ENCODE results near the gene ASPHD1. TPM values are rescaled to one million over a fixed set of nuclear protein-coding genes. Genes with fewer than 3 reads are reported as not detected.
"Not testable (repeated sequence)": the region's sequence is repeated elsewhere in the genome, so short reads cannot be mapped to it uniquely, and the experiment has no call there.

Gene ASPHD1
- total and polyA plus RNA-seq, 4 experiments from 2014 or later = not detected

GRCh38 chr16:29905668-29906067 lies 5.4 kb downstream of the ASPHD1 start:
- Mint-ChIP-seq H3K4me3 (no peak overlapping the region), H3K4me1 (peaks cover 0 to 6% (median 3%) of the 10 kb centered on the region in 4 donors), H3K36me3 (peaks cover 4 to 10% of the 10 kb centered on the region in 2 donors), H3K27me3 (peaks cover 0 to 2% of the 10 kb centered on the region in 2 donors), H3K9me3 (no peaks in the 10 kb centered on the region), H3K27ac (no peak overlapping the region)
- POLR2A ChIA-PET (ENCODE audit: partially characterized antibody) = no interaction called here
- Histone ChIP-seq H3K9me3 (ENCODE audit: control insufficient read depth in 1 of 2, low read length in 2 of 2) (no peaks in the 10 kb centered on the region), H3K4me1 (ENCODE audit: insufficient read depth, low read length) (peaks cover under 1% of the 10 kb centered on the region), H3K27ac (ENCODE audit: low read depth, low read length) (no peak overlapping the region), H3K36me3 (ENCODE audit: insufficient read depth, low read length) (no peaks in the 10 kb centered on the region), H3K4me3 (ENCODE audit: low read length in 2 of 2) (no peak overlapping the region), H3K27me3 (ENCODE audit: insufficient read depth, low read length) (no peaks in the 10 kb centered on the region)
- CTCF ChIA-PET (ENCODE audit: partially characterized antibody) = no interaction called here
- DNase-seq = no peak
- intact Hi-C loops (cut with micrococcal nuclease) = no loop called here

GRCh38 chr16:29906520-29907244 lies 6.4 kb downstream of the ASPHD1 start:
- Histone ChIP-seq H3K27me3 (ENCODE audit: insufficient read depth, low read length) (no peaks in the 10 kb centered on the region), H3K36me3 (ENCODE audit: insufficient read depth, low read length) (no peaks in the 10 kb centered on the region), H3K27ac (ENCODE audit: low read depth, low read length) (no peak overlapping the region), H3K4me3 (ENCODE audit: low read length in 2 of 2) (no peak overlapping the region), H3K4me1 (ENCODE audit: insufficient read depth, low read length) (no peaks in the 10 kb centered on the region), H3K9me3 (ENCODE audit: control insufficient read depth in 1 of 2, low read length in 2 of 2) (no peaks in the 10 kb centered on the region)
- Mint-ChIP-seq H3K4me3 (no peak overlapping the region), H3K9me3 (no peaks in the 10 kb centered on the region), H3K27ac (peak overlapping the region in 1 of 7 donors; percentile 90), H3K4me1 (peaks cover 0 to 5% (median 1%) of the 10 kb centered on the region in 4 donors), H3K36me3 (peaks cover 4 to 10% of the 10 kb centered on the region in 2 donors), H3K27me3 (peaks cover 0 to 2% of the 10 kb centered on the region in 2 donors)
- intact Hi-C loops (cut with micrococcal nuclease) = no loop called here
- ChIA-PET CTCF (ENCODE audit: partially characterized antibody) (no interaction called here), POLR2A (ENCODE audit: partially characterized antibody) (no interaction called here)
- DNase-seq = no peak

GRCh38 chr16:29907973-29908372 lies 7.7 kb downstream of the ASPHD1 start:
- no peak for DNase-seq
- Mint-ChIP-seq H3K9me3 (no peaks in the 10 kb centered on the region), H3K36me3 (peaks cover 4 to 15% of the 10 kb centered on the region in 2 donors), H3K4me3 (no peak overlapping the region), H3K27ac (peak overlapping the region in 1 of 7 donors; percentile 41), H3K27me3 (peaks cover 0 to 2% of the 10 kb centered on the region in 2 donors), H3K4me1 (peaks cover 0 to 5% (median 1%) of the 10 kb centered on the region in 4 donors)
- ChIA-PET CTCF (ENCODE audit: partially characterized antibody) (no interaction called here), POLR2A (ENCODE audit: partially characterized antibody) (interaction anchor here (1.7 kb wide), 1 partner anchor 18 kb away, joined by 8 read pairs; the partner anchor contains the start of gene KCTD13)
- Histone ChIP-seq H3K27ac (ENCODE audit: low read depth, low read length) (no peak overlapping the region), H3K4me1 (ENCODE audit: insufficient read depth, low read length) (no peaks in the 10 kb centered on the region), H3K27me3 (ENCODE audit: insufficient read depth, low read length) (no peaks in the 10 kb centered on the region), H3K36me3 (ENCODE audit: insufficient read depth, low read length) (no peaks in the 10 kb centered on the region), H3K4me3 (ENCODE audit: low read length in 2 of 2) (no peak overlapping the region), H3K9me3 (ENCODE audit: control insufficient read depth in 1 of 2, low read length in 2 of 2) (no peaks in the 10 kb centered on the region)
- intact Hi-C loops (cut with micrococcal nuclease) = no loop called here

GRCh38 chr16:29908719-29909220 lies 8.5 kb downstream of the ASPHD1 start:
- Histone ChIP-seq H3K27me3 (ENCODE audit: insufficient read depth, low read length) (no peaks in the 10 kb centered on the region), H3K9me3 (ENCODE audit: control insufficient read depth in 1 of 2, low read length in 2 of 2) (no peaks in the 10 kb centered on the region), H3K4me3 (ENCODE audit: low read length in 2 of 2) (no peak overlapping the region), H3K36me3 (ENCODE audit: insufficient read depth, low read length) (no peaks in the 10 kb centered on the region), H3K4me1 (ENCODE audit: insufficient read depth, low read length) (no peaks in the 10 kb centered on the region), H3K27ac (ENCODE audit: low read depth, low read length) (no peak overlapping the region)
- ChIA-PET POLR2A (ENCODE audit: partially characterized antibody) (interaction anchor here (1.7 kb wide), 1 partner anchor 17 kb away, joined by 8 read pairs; the partner anchor contains the start of gene KCTD13), CTCF (ENCODE audit: partially characterized antibody) (interaction anchor here (0.7 kb wide), 1 partner anchor 14 kb away, joined by 3 read pairs; no protein-coding TSS in a partner anchor)
- Mint-ChIP-seq H3K4me1 (peaks cover 0 to 5% (median 1%) of the 10 kb centered on the region in 4 donors), H3K4me3 (no peak overlapping the region), H3K27ac (no peak overlapping the region), H3K27me3 (no peaks in the 10 kb centered on the region), H3K36me3 (peaks cover 10 to 21% of the 10 kb centered on the region in 2 donors), H3K9me3 (no peaks in the 10 kb centered on the region)
- no peak for DNase-seq
- intact Hi-C loops (cut with micrococcal nuclease) = no loop called here

- no peaks in the 10 kb centered on the region for H3K4me1 ChIP-seq (ENCODE audit: insufficient read depth, low read length)
- H3K27ac Mint-ChIP-seq = peak overlapping the region in 1 of 7 donors; percentile 31
- H3K9me3 Mint-ChIP-seq = no peaks in the 10 kb centered on the region
- ChIA-PET CTCF (ENCODE audit: partially characterized antibody) (interaction anchor here (0.7 kb wide), 1 partner anchor 15 kb away, joined by 3 read pairs; no protein-coding TSS in a partner anchor), POLR2A (ENCODE audit: partially characterized antibody) (interaction anchor here (1.7 kb wide), 1 partner anchor 17 kb away, joined by 8 read pairs; the partner anchor contains the start of gene KCTD13)
- no peak overlapping the region for H3K27ac ChIP-seq (ENCODE audit: low read depth, low read length)
- peaks cover 10 to 26% of the 10 kb centered on the region in 2 donors for H3K36me3 Mint-ChIP-seq
- no peaks in the 10 kb centered on the region for H3K27me3 ChIP-seq (ENCODE audit: insufficient read depth, low read length)
- H3K4me3 Mint-ChIP-seq = no peak overlapping the region
- intact Hi-C loops (cut with micrococcal nuclease) = no loop called here
- peaks cover 0 to 5% (median 1%) of the 10 kb centered on the region in 4 donors for H3K4me1 Mint-ChIP-seq
- no peak for DNase-seq
- no peak overlapping the region for H3K4me3 ChIP-seq (ENCODE audit: low read length in 2 of 2)
- no peaks in the 10 kb centered on the region for H3K36me3 ChIP-seq (ENCODE audit: insufficient read depth, low read length)
- H3K27me3 Mint-ChIP-seq = no peaks in the 10 kb centered on the region
- no peaks in the 10 kb centered on the region for H3K9me3 ChIP-seq (ENCODE audit: control insufficient read depth in 1 of 2, low read length in 2 of 2)
Observed at GRCh38 chr16:29909391-29909790, 9.1 kb downstream of the ASPHD1 start.

GRCh38 chr16:29909851-29910250 lies 9.6 kb downstream of the ASPHD1 start:
- peak overlapping the region in 1 of 7 donors; percentile 31 for H3K27ac Mint-ChIP-seq
- H3K4me1 Mint-ChIP-seq; H3K27ac ChIP-seq (ENCODE audit: low read depth, low read length); H3K9me3 Mint-ChIP-seq; H3K4me3 Mint-ChIP-seq; intact Hi-C loops (cut with micrococcal nuclease); H3K4me3 ChIP-seq (ENCODE audit: low read length in 2 of 2); POLR2A ChIA-PET (ENCODE audit: partially characterized antibody); DNase-seq; H3K27me3 Mint-ChIP-seq; H3K4me1 ChIP-seq (ENCODE audit: insufficient read depth, low read length); H3K27me3 ChIP-seq (ENCODE audit: insufficient read depth, low read length); H3K9me3 ChIP-seq (ENCODE audit: control insufficient read depth in 1 of 2, low read length in 2 of 2); CTCF ChIA-PET (ENCODE audit: partially characterized antibody); H3K36me3 ChIP-seq (ENCODE audit: insufficient read depth, low read length): not testable (repeated sequence)
- peaks cover 12 to 29% of the 10 kb centered on the region in 2 donors for H3K36me3 Mint-ChIP-seq

- Mint-ChIP-seq H3K4me3 (no peak overlapping the region), H3K27me3 (no peaks in the 10 kb centered on the region), H3K27ac (no peak overlapping the region), H3K9me3 (no peaks in the 10 kb centered on the region), H3K36me3 (peaks cover 19 to 36% of the 10 kb centered on the region in 2 donors), H3K4me1 (peaks cover 0 to 5% (median 1%) of the 10 kb centered on the region in 4 donors)
- ChIA-PET POLR2A (ENCODE audit: partially characterized antibody) (interaction anchor here (1.2 kb wide), 1 partner anchor 11 kb away, joined by 4 read pairs; the partner anchor contains the start of gene SEZ6L2), CTCF (ENCODE audit: partially characterized antibody) (no interaction called here)
- intact Hi-C loops (cut with micrococcal nuclease) = no loop called here
- H3K27ac ChIP-seq (ENCODE audit: low read depth, low read length) = no peak overlapping the region
- no peaks in the 10 kb centered on the region for H3K9me3 ChIP-seq (ENCODE audit: control insufficient read depth in 1 of 2, low read length in 2 of 2)
- no peak for DNase-seq
- H3K4me1 ChIP-seq (ENCODE audit: insufficient read depth, low read length) = no peaks in the 10 kb centered on the region
- no peak overlapping the region for H3K4me3 ChIP-seq (ENCODE audit: low read length in 2 of 2)
- H3K36me3 ChIP-seq (ENCODE audit: insufficient read depth, low read length) = no peaks in the 10 kb centered on the region
- no peaks in the 10 kb centered on the region for H3K27me3 ChIP-seq (ENCODE audit: insufficient read depth, low read length)
Observed at GRCh38 chr16:29910819-29911675, 10.8 kb downstream of the ASPHD1 start.

Data from CD4-positive, alpha-beta memory T cell (primary cell).